GM12878 (cell line): ENCODE measurements around the gene THBS3. TPM values are rescaled to one million over a fixed set of nuclear protein-coding genes. Genes with fewer than 3 reads are reported as not detected.

Experiments used
- CHD4 ChIP-seq: fragments of 200-600 bp; sonication (generic); IDR thresholded peaks from 2 replicates; pipeline ENCODE4 v1.6.1; 2016; ENCODE audit warnings: mild to moderate bottlenecking
- CREB1 ChIP-seq: IDR thresholded peaks from 2 replicates; pipeline ENCODE4 v1.6.1; 2012; ENCODE audit warnings: low read depth, mild to moderate bottlenecking, inconsistent platforms
- EGR1 ChIP-seq, 2 experiments: IDR thresholded peaks; 1 replicate in 1 of 2; 2 replicates in 1 of 2; pipeline ENCODE4 v1.6.1; 2011 to 2012; ENCODE audit warnings: low read depth in 2 of 2, low read length in 2 of 2, borderline replicate concordance in 1 of 2, mild to moderate bottlenecking in 1 of 2, moderate library complexity in 1 of 2
- FOXM1 ChIP-seq: IDR thresholded peaks from 2 replicates; pipeline ENCODE4 v1.6.1; 2012; ENCODE audit warnings: low read depth, mild to moderate bottlenecking, inconsistent platforms, low read length, moderate library complexity
- HDAC6 ChIP-seq: fragments of 200-600 bp; sonication (generic); IDR thresholded peaks from one replicate; pipeline ENCODE4 v1.8.0; 2017; ENCODE audit warnings: antibody characterized with exemption; ENCODE audit not compliant: unreplicated experiment
- NR2F1 ChIP-seq: fragments of 450-650 bp; conservative IDR thresholded peaks from 2 replicates; pipeline ENCODE4 v1.6.1; 2017; ENCODE audit warnings: mild to moderate bottlenecking
- PAX8 ChIP-seq: fragments of 450-650 bp; IDR thresholded peaks from 2 replicates; pipeline ENCODE4 v1.6.1; 2017; ENCODE audit warnings: mild to moderate bottlenecking, moderate library complexity
- SMARCA5 ChIP-seq: fragments of 450-650 bp; IDR thresholded peaks from 2 replicates; pipeline ENCODE4 v1.6.1; 2017; ENCODE audit warnings: mild to moderate bottlenecking
- SREBF2 ChIP-seq: IDR thresholded peaks from 2 replicates; pipeline ENCODE4 v1.6.1; 2012; ENCODE audit warnings: mild to moderate bottlenecking, low read length
- TARDBP ChIP-seq: IDR thresholded peaks from 2 replicates; pipeline ENCODE4 v1.6.1; 2016; ENCODE audit warnings: borderline replicate concordance
- TCF12 ChIP-seq: IDR thresholded peaks from 2 replicates; pipeline ENCODE4 v1.6.1; 2011; ENCODE audit warnings: low read depth, mild to moderate bottlenecking, low read length
- YY1 ChIP-seq: IDR thresholded peaks from 2 replicates; pipeline ENCODE4 v1.6.1; 2011; ENCODE audit warnings: low read depth, mild to moderate bottlenecking, low read length
- polyA plus RNA-seq, 11 experiments: library from polyadenylated mRNA; depleted of rRNA in 4 of 11; unstranded in 6 of 11; stranded (reverse) in 5 of 11; fragments of >200 nt; fragmentation: Nextera tagmentation in 4 of 11; fragmentation: Illumina TruSeq in 1 of 11; extraction: Ambion mirVana in 4 of 11; extraction: Trizol in 1 of 11; gene quantifications; 1 replicate in 1 of 11; 2 replicates in 10 of 11; pipeline versions ENCODE4 v1.2.1 to v1.2.3, GENCODE V29; 2011 to 2016; ENCODE audit warnings: inconsistent platforms in 2 of 11, missing spikeins in 2 of 11, low read depth in 1 of 11
- total RNA-seq, 4 experiments: library from RNA; depleted of rRNA in 3 of 4; stranded (reverse); fragments of >200 nt in 3 of 4; fragmentation: Illumina TruSeq in 1 of 4; extraction: Trizol in 1 of 4; gene quantifications; 2 replicates each; pipeline versions ENCODE4 v1.2.1 to v1.2.3, GENCODE V29; 2013 to 2021
- TF ChIP-seq, protein P1 (sequence below): fragments of 450-650 bp; IDR thresholded peaks from 2 replicates; pipeline ENCODE4 v1.6.1; 2014; ENCODE audit warnings: mild to moderate bottlenecking
- TF ChIP-seq, protein P2 (sequence below): fragments of 450-650 bp; IDR thresholded peaks from 2 replicates; pipeline ENCODE4 v1.6.1; 2017; ENCODE audit warnings: low read depth, mild to moderate bottlenecking, moderate library complexity
- TF ChIP-seq, protein P3 (sequence below): fragments of 450-650 bp; formaldehyde crosslinking; IDR thresholded peaks from 2 replicates; pipeline ENCODE4 v1.4.0; 2022; ENCODE audit warnings: mild to moderate bottlenecking, moderate library complexity
- TF ChIP-seq, protein P4 (sequence below): IDR thresholded peaks from 2 replicates; pipeline ENCODE4 v1.6.1; 2012; ENCODE audit warnings: improper control_type of control experiment, low read depth, low read length; ENCODE audit not compliant: insufficient replicate concordance
- TF ChIP-seq, protein P5 (sequence below): fragments of 150-350 bp; IDR thresholded peaks from 2 replicates; pipeline ENCODE4 v1.6.1; 2014; ENCODE audit warnings: mild to moderate bottlenecking, low read depth, low read length

Gene THBS3
- total and polyA plus RNA-seq, 10 of the 15 experiments (the other 5 are each of a cell fraction or from before 2014, with no cell fraction given) = 0.66 to 3.6 (median 2.0) TPM

DNA sequence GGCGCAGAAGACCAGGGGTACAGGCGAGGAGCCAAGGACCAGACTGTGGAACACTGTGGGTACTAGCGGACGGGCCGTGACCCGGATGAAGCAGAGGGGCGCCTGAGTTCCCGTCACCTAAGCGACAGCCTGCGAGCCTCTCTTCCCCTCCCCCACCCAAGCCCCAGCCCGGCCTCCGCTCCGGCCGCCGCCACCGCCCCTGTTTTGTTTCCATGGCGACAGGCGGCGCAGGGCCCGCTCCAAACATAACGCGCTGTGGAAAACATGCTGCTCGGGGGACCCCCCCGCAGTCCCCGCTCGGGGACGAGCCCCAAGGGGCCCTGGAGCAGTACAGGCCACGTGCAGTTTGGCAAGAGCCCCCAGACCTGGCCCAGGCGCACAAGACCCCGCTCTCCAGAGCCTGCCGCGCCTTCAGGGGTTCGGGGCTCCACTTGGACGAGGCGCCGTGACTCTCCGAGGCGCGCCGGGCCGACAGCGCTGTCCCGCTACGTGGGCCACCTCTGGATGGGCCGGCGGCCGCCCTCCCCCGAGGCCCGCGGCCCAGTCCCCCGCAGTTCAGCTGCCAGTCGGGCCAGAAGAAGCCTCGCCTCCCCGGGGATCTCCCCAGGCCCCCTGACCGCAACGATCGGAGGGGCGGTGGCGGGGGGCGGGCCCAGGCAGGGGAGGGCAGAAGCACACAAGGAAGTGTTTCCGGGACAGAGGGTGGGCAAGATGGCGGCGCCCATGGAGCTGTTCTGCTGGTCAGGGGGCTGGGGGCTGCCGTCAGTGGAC, 1.0 kb upstream of the THBS3 start, which contains the start of gene MTX1 (continued):
- TF ChIP-seq SMARCA5 (peak; percentile 95), CREB1 (peak; percentile 85), YY1 (peak; percentile 98), PAX8 (no peak), EGR1 (IDR thresholded peaks at IDR 0.05; ENCODE audit: borderline replicate concordance in 1 of 2, low read depth in 2 of 2, low read length in 2 of 2) (peak in 1 of 2 experiments; percentile 56; a peak in 2 of 3 replicates), TARDBP (0 out of 2 replicates have a peak, but pooled peaks have one; percentile 26), CHD4 (no peak), NR2F1 (no peak), HDAC6 (no peak), TCF12 (0 out of 2 replicates have a peak, but pooled peaks have one; percentile 24), SREBF2 (no peak), FOXM1 (no peak)
- TF ChIP-seq, protein P1, sequence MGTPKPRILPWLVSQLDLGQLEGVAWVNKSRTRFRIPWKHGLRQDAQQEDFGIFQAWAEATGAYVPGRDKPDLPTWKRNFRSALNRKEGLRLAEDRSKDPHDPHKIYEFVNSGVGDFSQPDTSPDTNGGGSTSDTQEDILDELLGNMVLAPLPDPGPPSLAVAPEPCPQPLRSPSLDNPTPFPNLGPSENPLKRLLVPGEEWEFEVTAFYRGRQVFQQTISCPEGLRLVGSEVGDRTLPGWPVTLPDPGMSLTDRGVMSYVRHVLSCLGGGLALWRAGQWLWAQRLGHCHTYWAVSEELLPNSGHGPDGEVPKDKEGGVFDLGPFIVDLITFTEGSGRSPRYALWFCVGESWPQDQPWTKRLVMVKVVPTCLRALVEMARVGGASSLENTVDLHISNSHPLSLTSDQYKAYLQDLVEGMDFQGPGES = no peak
- TF ChIP-seq, protein P2, sequence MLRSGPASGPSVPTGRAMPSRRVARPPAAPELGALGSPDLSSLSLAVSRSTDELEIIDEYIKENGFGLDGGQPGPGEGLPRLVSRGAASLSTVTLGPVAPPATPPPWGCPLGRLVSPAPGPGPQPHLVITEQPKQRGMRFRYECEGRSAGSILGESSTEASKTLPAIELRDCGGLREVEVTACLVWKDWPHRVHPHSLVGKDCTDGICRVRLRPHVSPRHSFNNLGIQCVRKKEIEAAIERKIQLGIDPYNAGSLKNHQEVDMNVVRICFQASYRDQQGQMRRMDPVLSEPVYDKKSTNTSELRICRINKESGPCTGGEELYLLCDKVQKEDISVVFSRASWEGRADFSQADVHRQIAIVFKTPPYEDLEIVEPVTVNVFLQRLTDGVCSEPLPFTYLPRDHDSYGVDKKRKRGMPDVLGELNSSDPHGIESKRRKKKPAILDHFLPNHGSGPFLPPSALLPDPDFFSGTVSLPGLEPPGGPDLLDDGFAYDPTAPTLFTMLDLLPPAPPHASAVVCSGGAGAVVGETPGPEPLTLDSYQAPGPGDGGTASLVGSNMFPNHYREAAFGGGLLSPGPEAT = no peak
- TF ChIP-seq, protein P3, sequence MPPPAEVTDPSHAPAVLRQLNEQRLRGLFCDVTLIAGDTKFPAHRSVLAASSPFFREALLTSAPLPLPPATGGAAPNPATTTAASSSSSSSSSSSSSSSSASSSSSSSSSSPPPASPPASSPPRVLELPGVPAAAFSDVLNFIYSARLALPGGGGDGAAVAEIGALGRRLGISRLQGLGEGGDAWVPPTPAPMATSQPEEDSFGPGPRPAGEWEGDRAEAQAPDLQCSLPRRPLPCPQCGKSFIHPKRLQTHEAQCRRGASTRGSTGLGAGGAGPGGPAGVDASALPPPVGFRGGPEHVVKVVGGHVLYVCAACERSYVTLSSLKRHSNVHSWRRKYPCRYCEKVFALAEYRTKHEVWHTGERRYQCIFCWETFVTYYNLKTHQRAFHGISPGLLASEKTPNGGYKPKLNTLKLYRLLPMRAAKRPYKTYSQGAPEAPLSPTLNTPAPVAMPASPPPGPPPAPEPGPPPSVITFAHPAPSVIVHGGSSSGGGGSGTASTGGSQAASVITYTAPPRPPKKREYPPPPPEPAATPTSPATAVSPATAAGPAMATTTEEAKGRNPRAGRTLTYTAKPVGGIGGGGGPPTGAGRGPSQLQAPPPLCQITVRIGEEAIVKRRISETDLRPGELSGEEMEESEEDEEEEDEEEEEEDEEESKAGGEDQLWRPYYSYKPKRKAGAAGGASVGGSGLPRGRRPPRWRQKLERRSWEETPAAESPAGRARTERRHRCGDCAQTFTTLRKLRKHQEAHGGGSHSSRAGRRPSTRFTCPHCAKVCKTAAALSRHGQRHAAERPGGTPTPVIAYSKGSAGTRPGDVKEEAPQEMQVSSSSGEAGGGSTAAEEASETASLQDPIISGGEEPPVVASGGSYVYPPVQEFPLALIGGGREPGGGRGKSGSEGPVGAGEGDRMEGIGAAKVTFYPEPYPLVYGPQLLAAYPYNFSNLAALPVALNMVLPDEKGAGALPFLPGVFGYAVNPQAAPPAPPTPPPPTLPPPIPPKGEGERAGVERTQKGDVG = no peak
- TF ChIP-seq, protein P4, sequence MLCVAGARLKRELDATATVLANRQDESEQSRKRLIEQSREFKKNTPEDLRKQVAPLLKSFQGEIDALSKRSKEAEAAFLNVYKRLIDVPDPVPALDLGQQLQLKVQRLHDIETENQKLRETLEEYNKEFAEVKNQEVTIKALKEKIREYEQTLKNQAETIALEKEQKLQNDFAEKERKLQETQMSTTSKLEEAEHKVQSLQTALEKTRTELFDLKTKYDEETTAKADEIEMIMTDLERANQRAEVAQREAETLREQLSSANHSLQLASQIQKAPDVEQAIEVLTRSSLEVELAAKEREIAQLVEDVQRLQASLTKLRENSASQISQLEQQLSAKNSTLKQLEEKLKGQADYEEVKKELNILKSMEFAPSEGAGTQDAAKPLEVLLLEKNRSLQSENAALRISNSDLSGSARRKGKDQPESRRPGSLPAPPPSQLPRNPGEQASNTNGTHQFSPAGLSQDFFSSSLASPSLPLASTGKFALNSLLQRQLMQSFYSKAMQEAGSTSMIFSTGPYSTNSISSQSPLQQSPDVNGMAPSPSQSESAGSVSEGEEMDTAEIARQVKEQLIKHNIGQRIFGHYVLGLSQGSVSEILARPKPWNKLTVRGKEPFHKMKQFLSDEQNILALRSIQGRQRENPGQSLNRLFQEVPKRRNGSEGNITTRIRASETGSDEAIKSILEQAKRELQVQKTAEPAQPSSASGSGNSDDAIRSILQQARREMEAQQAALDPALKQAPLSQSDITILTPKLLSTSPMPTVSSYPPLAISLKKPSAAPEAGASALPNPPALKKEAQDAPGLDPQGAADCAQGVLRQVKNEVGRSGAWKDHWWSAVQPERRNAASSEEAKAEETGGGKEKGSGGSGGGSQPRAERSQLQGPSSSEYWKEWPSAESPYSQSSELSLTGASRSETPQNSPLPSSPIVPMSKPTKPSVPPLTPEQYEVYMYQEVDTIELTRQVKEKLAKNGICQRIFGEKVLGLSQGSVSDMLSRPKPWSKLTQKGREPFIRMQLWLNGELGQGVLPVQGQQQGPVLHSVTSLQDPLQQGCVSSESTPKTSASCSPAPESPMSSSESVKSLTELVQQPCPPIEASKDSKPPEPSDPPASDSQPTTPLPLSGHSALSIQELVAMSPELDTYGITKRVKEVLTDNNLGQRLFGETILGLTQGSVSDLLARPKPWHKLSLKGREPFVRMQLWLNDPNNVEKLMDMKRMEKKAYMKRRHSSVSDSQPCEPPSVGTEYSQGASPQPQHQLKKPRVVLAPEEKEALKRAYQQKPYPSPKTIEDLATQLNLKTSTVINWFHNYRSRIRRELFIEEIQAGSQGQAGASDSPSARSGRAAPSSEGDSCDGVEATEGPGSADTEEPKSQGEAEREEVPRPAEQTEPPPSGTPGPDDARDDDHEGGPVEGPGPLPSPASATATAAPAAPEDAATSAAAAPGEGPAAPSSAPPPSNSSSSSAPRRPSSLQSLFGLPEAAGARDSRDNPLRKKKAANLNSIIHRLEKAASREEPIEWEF = no peak
- TF ChIP-seq, protein P5, sequence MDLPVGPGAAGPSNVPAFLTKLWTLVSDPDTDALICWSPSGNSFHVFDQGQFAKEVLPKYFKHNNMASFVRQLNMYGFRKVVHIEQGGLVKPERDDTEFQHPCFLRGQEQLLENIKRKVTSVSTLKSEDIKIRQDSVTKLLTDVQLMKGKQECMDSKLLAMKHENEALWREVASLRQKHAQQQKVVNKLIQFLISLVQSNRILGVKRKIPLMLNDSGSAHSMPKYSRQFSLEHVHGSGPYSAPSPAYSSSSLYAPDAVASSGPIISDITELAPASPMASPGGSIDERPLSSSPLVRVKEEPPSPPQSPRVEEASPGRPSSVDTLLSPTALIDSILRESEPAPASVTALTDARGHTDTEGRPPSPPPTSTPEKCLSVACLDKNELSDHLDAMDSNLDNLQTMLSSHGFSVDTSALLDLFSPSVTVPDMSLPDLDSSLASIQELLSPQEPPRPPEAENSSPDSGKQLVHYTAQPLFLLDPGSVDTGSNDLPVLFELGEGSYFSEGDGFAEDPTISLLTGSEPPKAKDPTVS = no peak
